Calu3 (cell line): ENCODE results near the gene CCR6. TPM values are rescaled to one million over a fixed set of nuclear protein-coding genes. Genes with fewer than 3 reads are reported as not detected.
"Not testable (repeated sequence)": the region's sequence is repeated elsewhere in the genome, so short reads cannot be mapped to it uniquely, and the experiment has no call there.

Experiments
- BruUV-seq: library from RNA; stranded (reverse); fragments of 400-500 nt; replicated peaks from 2 replicates; lab custom pipeline; 2021; lab: Mats Ljungman, UMichigan
- CTCF ChIA-PET: fragments of 300-600 bp; sonication (Branson Sonifier 250); formaldehyde crosslinking; loops from one replicate; lab custom pipeline; 2022; ENCODE audit warnings: antibody characterized with exemption; lab: Charles Lee
- DNase-seq: peaks from one replicate; pipeline ENCODE4 v3.0.0; 2022
- H3K27ac Mint-ChIP-seq: one replicate; pipeline ENCODE4 v1.8.0; 2022; ENCODE audit warnings: mixed read lengths; ENCODE audit not compliant: unreplicated experiment
- H3K27me3 Mint-ChIP-seq: one replicate; pipeline ENCODE4 v1.8.0; 2022; ENCODE audit warnings: mixed read lengths; ENCODE audit not compliant: unreplicated experiment
- H3K36me3 Mint-ChIP-seq: one replicate; pipeline ENCODE4 v1.8.0; 2022; ENCODE audit warnings: mild to moderate bottlenecking, moderate library complexity, mixed read lengths; ENCODE audit not compliant: insufficient read depth, unreplicated experiment
- H3K4me1 Mint-ChIP-seq: one replicate; pipeline ENCODE4 v1.8.0; 2022; ENCODE audit warnings: mild to moderate bottlenecking, low read depth, mixed read lengths; ENCODE audit not compliant: unreplicated experiment
- H3K4me3 Mint-ChIP-seq: one replicate; pipeline ENCODE4 v1.8.0; 2022; ENCODE audit warnings: mild to moderate bottlenecking, low read depth, moderate library complexity, mixed read lengths; ENCODE audit not compliant: unreplicated experiment
- H3K9me3 Mint-ChIP-seq: one replicate; pipeline ENCODE4 v1.8.0; 2022; ENCODE audit warnings: low read depth, mixed read lengths; ENCODE audit not compliant: unreplicated experiment
- intact Hi-C: fragments of 100-400 bp; cut with micrococcal nuclease; formaldehyde crosslinking; loops from one replicate; pipeline ENCODE4 v1.10.0; 2022; ENCODE audit not compliant: unreplicated experiment
- total RNA-seq: library from RNA; stranded (reverse); gene quantifications from 2 replicates; pipeline ENCODE4 v1.2.3, GENCODE V29; 2022

CCR6 gene
- total RNA-seq, 1 experiment from 2014 or later: not detected

- peaks cover 22% of the 10 kb centered on the region for H3K27me3 Mint-ChIP-seq
- CTCF ChIA-PET, DNase-seq, H3K4me3 Mint-ChIP-seq, H3K4me1 Mint-ChIP-seq, H3K27ac Mint-ChIP-seq, intact Hi-C loops, H3K36me3 Mint-ChIP-seq, BruUV-seq, H3K9me3 Mint-ChIP-seq: not testable (repeated sequence)
Observed at GRCh38 chr6:167178896-167179655, 56.2 kb downstream of the CCR6 start.

- CTCF ChIA-PET, intact Hi-C loops, H3K9me3 Mint-ChIP-seq, H3K27ac Mint-ChIP-seq, DNase-seq, H3K4me1 Mint-ChIP-seq, BruUV-seq, H3K4me3 Mint-ChIP-seq, H3K36me3 Mint-ChIP-seq: not testable (repeated sequence)
- H3K27me3 Mint-ChIP-seq: peaks cover 22% of the 10 kb centered on the region
Observed at GRCh38 chr6:167180086-167180485, 57.2 kb downstream of the CCR6 start.

- DNase-seq, BruUV-seq, H3K4me3 Mint-ChIP-seq, H3K9me3 Mint-ChIP-seq, intact Hi-C loops, CTCF ChIA-PET, H3K4me1 Mint-ChIP-seq, H3K27ac Mint-ChIP-seq, H3K36me3 Mint-ChIP-seq: not testable (repeated sequence)
- peaks cover 22% of the 10 kb centered on the region for H3K27me3 Mint-ChIP-seq
Observed at GRCh38 chr6:167181351-167181750, 58.5 kb downstream of the CCR6 start.

GRCh38 chr6:167182913-167183314, 60.0 kb downstream of the CCR6 start:
- H3K4me1 Mint-ChIP-seq, intact Hi-C loops, CTCF ChIA-PET, H3K36me3 Mint-ChIP-seq, BruUV-seq, H3K9me3 Mint-ChIP-seq, H3K4me3 Mint-ChIP-seq, H3K27ac Mint-ChIP-seq, DNase-seq: not testable (repeated sequence)
- peaks cover 12% of the 10 kb centered on the region for H3K27me3 Mint-ChIP-seq

GRCh38 chr6:167185101-167185500, 62.2 kb downstream of the CCR6 start:
- DNase-seq, CTCF ChIA-PET, H3K36me3 Mint-ChIP-seq, H3K9me3 Mint-ChIP-seq, H3K4me1 Mint-ChIP-seq, H3K4me3 Mint-ChIP-seq, BruUV-seq, H3K27ac Mint-ChIP-seq, intact Hi-C loops: not testable (repeated sequence)
- peaks cover 17% of the 10 kb centered on the region for H3K27me3 Mint-ChIP-seq

GRCh38 chr6:167187275-167187674, 64.4 kb downstream of the CCR6 start:
- not testable (repeated sequence) for H3K4me3 Mint-ChIP-seq

More at GRCh38 chr6:167187275-167187674, 64.4 kb downstream of the CCR6 start:
- H3K4me1 Mint-ChIP-seq, H3K27ac Mint-ChIP-seq, H3K9me3 Mint-ChIP-seq, DNase-seq, H3K36me3 Mint-ChIP-seq, CTCF ChIA-PET, BruUV-seq, intact Hi-C loops: not testable (repeated sequence)
- H3K27me3 Mint-ChIP-seq: peaks cover 24% of the 10 kb centered on the region

Other genes starting within 250 kb of the CCR6 start
- gene RNASET2, start 166.5 kb upstream of the CCR6 start, total RNA-seq: 65.2 and 70.2 TPM in 2 replicates
- 28.3 and 34.9 TPM in 2 replicates for gene CEP43, start 123.7 kb upstream of the CCR6 start, total RNA-seq
- gene GPR31, start 34.9 kb downstream of the CCR6 start, total RNA-seq: not detected in 2 replicates
- not detected in 2 replicates for gene UNC93A, start 168.2 kb downstream of the CCR6 start, total RNA-seq
- gene TTLL2, start 202.0 kb downstream of the CCR6 start, total RNA-seq: not detected in 2 replicates